Fibroblast of pulmonary artery (primary cell): ENCODE measurements around the gene FYCO1.

Experiments
- DNase-seq: peaks from one replicate; pipeline ENCODE4 v3.0.0-alpha.2; 2010; ENCODE audit warnings: low read depth
- H3K4me3 ChIP-seq: replicated peaks from 2 replicates; pipeline ENCODE4 v1.5.1; 2011; ENCODE audit warnings: low read depth, mild to moderate bottlenecking, control low read depth, low read length, moderate library complexity
- CTCF ChIP-seq: IDR thresholded peaks from 2 replicates; pipeline ENCODE4 v1.5.1; 2011; ENCODE audit warnings: mild to moderate bottlenecking, control low read depth, low read length, inconsistent platforms; ENCODE audit errors: missing control alignments

Gene FYCO1

GRCh38 chr3:45869638-45870037, 126.0 kb downstream of the FYCO1 start:
- no peak overlapping the region for H3K4me3 ChIP-seq
- TF ChIP-seq CTCF: no peak
- no peak for DNase-seq

- TF ChIP-seq CTCF: no peak
- no peak overlapping the region for H3K4me3 ChIP-seq
- no peak for DNase-seq
These were observed 127.0 kb downstream of the FYCO1 start for GRCh38 chr3:45868650-45869049.

- no peak overlapping the region for H3K4me3 ChIP-seq
- no peak for DNase-seq
- no peak for TF ChIP-seq CTCF
These were observed 127.4 kb downstream of the FYCO1 start for GRCh38 chr3:45868213-45868612.
